GM15510 (cell line): ENCODE measurements around the gene ZNF598.

Experiments used
- POLR2A ChIP-seq: IDR thresholded peaks from 3 replicates; pipeline ENCODE4 v1.6.1; 2011; ENCODE audit warnings: borderline replicate concordance; ENCODE audit not compliant: insufficient read length; ENCODE audit errors: extremely low read depth

The ZNF598 gene

GRCh38 chr16:1974157-1975070 lies 35.2 kb downstream of the ZNF598 start:
- TF ChIP-seq POLR2A = no peak

GRCh38 chr16:1973461-1974156 lies 36.0 kb downstream of the ZNF598 start:
- TF ChIP-seq POLR2A = no peak

- TF ChIP-seq POLR2A = no peak
These were observed 37.1 kb downstream of the ZNF598 start for GRCh38 chr16:1972490-1972877.

GRCh38 chr16:1971796-1972489 lies 37.7 kb downstream of the ZNF598 start, which contains the start of gene TBL3:
Gene TBL3 (plus strand): TSS chr16:1972053. CDS start chr16:1972165, 112 bp downstream.
- TF ChIP-seq POLR2A = peak; percentile 95

- no peak for TF ChIP-seq POLR2A
These were observed 41.3 kb downstream of the ZNF598 start for GRCh38 chr16:1968146-1968953.

- TF ChIP-seq POLR2A = no peak
These were observed 43.2 kb downstream of the ZNF598 start, which contains the start of gene RNF151 for GRCh38 chr16:1966460-1966859. Gene RNF151 (plus strand): TSS chr16:1966856. CDS start chr16:1966882, 26 bp downstream.

GRCh38 chr16:1965396-1966001 lies 44.1 kb downstream of the ZNF598 start:
- TF ChIP-seq POLR2A = no peak

GRCh38 chr16:1964506-1965395 lies 44.9 kb downstream of the ZNF598 start, which contains the start of gene RPS2:
Gene RPS2 (minus strand): TSS chr16:1964826. CDS start chr16:1964625, 201 bp downstream.
- TF ChIP-seq POLR2A = peak; percentile 100

GRCh38 chr16:1963806-1964505 lies 45.7 kb downstream of the ZNF598 start:
- TF ChIP-seq POLR2A = no peak

- TF ChIP-seq POLR2A = no peak
These were observed 48.0 kb downstream of the ZNF598 start for GRCh38 chr16:1961651-1962067.

- peak; percentile 49 for TF ChIP-seq POLR2A
These were observed 48.7 kb downstream of the ZNF598 start for GRCh38 chr16:1960665-1961630.
